IMR-90 (cell line): ENCODE measurements around the gene UBE2J1.

Source experiments
- CEBPB ChIP-seq: IDR thresholded peaks from 2 replicates; pipeline ENCODE4 v1.6.1; 2012; ENCODE audit warnings: low read depth, low read length, improper control_type of control experiment
- CHD1 ChIP-seq: IDR thresholded peaks from 2 replicates; pipeline ENCODE4 v1.6.1; 2012; ENCODE audit warnings: low read depth, low read length, improper control_type of control experiment
- MAFK ChIP-seq: IDR thresholded peaks from 2 replicates; pipeline ENCODE4 v1.6.1; 2012; ENCODE audit warnings: low read depth, low read length, improper control_type of control experiment
- MAZ ChIP-seq: IDR thresholded peaks from 2 replicates; pipeline ENCODE4 v1.6.1; 2012; ENCODE audit warnings: low read depth, mild to moderate bottlenecking, low read length, improper control_type of control experiment, moderate library complexity, borderline replicate concordance
- MXI1 ChIP-seq: IDR thresholded peaks from 2 replicates; pipeline ENCODE4 v1.6.1; 2012; ENCODE audit warnings: low read depth, mild to moderate bottlenecking, low read length, moderate library complexity, borderline replicate concordance
- NFE2L2 ChIP-seq: fragments of 150-350 bp; IDR thresholded peaks from 2 replicates; pipeline ENCODE4 v1.6.1; 2016; ENCODE audit warnings: low read depth, mild to moderate bottlenecking, low read length
- POLR2A ChIP-seq: IDR thresholded peaks from 2 replicates; pipeline ENCODE4 v1.6.1; 2012; ENCODE audit warnings: mild to moderate bottlenecking, low read depth, low read length
- RAD21 ChIP-seq: IDR thresholded peaks from 2 replicates; pipeline ENCODE4 v1.6.1; 2012; ENCODE audit warnings: low read length, improper control_type of control experiment
- RFX5 ChIP-seq: IDR thresholded peaks from 2 replicates; pipeline ENCODE4 v1.8.0; 2012; ENCODE audit warnings: low read depth, mild to moderate bottlenecking, low read length, moderate library complexity
- SMC3 ChIP-seq: fragments of 150-350 bp; IDR thresholded peaks from 2 replicates; pipeline ENCODE4 v1.6.1; 2016; ENCODE audit warnings: low read depth, mild to moderate bottlenecking, antibody characterized with exemption, low read length, moderate library complexity
- USF2 ChIP-seq: fragments of 150-350 bp; IDR thresholded peaks from 2 replicates; pipeline ENCODE4 v1.6.1; 2017; ENCODE audit warnings: mild to moderate bottlenecking, antibody characterized with exemption, low read length, low read depth
- TF ChIP-seq, protein P1 (sequence below): conservative IDR thresholded peaks from 2 replicates; pipeline ENCODE4 v1.5.1; 2012; ENCODE audit warnings: mild to moderate bottlenecking, low read depth, low read length, improper control_type of control experiment

- TF ChIP-seq, protein P1, sequence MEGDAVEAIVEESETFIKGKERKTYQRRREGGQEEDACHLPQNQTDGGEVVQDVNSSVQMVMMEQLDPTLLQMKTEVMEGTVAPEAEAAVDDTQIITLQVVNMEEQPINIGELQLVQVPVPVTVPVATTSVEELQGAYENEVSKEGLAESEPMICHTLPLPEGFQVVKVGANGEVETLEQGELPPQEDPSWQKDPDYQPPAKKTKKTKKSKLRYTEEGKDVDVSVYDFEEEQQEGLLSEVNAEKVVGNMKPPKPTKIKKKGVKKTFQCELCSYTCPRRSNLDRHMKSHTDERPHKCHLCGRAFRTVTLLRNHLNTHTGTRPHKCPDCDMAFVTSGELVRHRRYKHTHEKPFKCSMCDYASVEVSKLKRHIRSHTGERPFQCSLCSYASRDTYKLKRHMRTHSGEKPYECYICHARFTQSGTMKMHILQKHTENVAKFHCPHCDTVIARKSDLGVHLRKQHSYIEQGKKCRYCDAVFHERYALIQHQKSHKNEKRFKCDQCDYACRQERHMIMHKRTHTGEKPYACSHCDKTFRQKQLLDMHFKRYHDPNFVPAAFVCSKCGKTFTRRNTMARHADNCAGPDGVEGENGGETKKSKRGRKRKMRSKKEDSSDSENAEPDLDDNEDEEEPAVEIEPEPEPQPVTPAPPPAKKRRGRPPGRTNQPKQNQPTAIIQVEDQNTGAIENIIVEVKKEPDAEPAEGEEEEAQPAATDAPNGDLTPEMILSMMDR = no peak
- TF ChIP-seq POLR2A (no peak), MAFK (no peak), CHD1 (no peak), USF2 (no peak), MXI1 (no peak), RAD21 (no peak), NFE2L2 (no peak), CEBPB (no peak), SMC3 (no peak), MAZ (no peak), RFX5 (no peak)
Observed at GRCh38 chr6:89378628-89379027, 26.1 kb upstream of the UBE2J1 start.
